Esophagus squamous epithelium (tissue), 5 donors: ENCODE data around the gene TMEM89. TPM values are rescaled to one million over a fixed set of nuclear protein-coding genes. Genes with fewer than 3 reads are reported as not detected.

Experiments used
- DNase-seq: peaks from one replicate; lab custom pipeline; 2025; lab: John Stamatoyannopoulos, UW
- H3K27ac ChIP-seq, 4 donors: fragments of 200-600 bp; sonication (generic); one replicate each; pipeline ENCODE4 v1.5.1; 2016 to 2019; ENCODE audit warnings: mild to moderate bottlenecking in 1 of 4
- H3K27me3 ChIP-seq, 4 donors: fragments of 200-600 bp; sonication (generic); 1 replicate in 3 of 4; 2 replicates in 1 of 4; pipeline versions ENCODE4 v1.5.1 to v1.6.0; 2017 to 2021; ENCODE audit warnings: antibody characterized with exemption in 1 of 4
- H3K36me3 ChIP-seq, 3 donors: fragments of 200-600 bp; sonication (generic); one replicate each; pipeline ENCODE4 v1.5.1; 2016 to 2019
- H3K4me1 ChIP-seq, 3 donors: fragments of 200-600 bp; sonication (generic); one replicate each; pipeline ENCODE4 v1.5.1; 2017 to 2019
- H3K4me3 ChIP-seq, 4 donors: fragments of 200-600 bp; sonication (generic); 1 replicate in 3 of 4; 2 replicates in 1 of 4; pipeline ENCODE4 v1.5.1; 2016 to 2019; ENCODE audit warnings: mild to moderate bottlenecking in 2 of 4, moderate library complexity in 1 of 4
- H3K9me3 ChIP-seq, 3 donors: fragments of 200-600 bp; sonication (generic); one replicate each; pipeline ENCODE4 v1.5.1; 2016 to 2019
- POLR2A ChIP-seq, 4 donors: fragments of 450-650 bp; IDR thresholded peaks; one replicate each; pipeline ENCODE4 v1.6.1; 2017; ENCODE audit warnings: antibody characterized with exemption in 4 of 4, mild to moderate bottlenecking in 4 of 4, moderate library complexity in 3 of 4
- WGBS, 2 donors: methylation state at CpG; one replicate each; pipeline ENCODE4 v1.1.5; 2018; 5-methylcytosine and 5-hydroxymethylcytosine counted together
- intact Hi-C: fragments of 100-400 bp; cut with DNase I; formaldehyde crosslinking; loops from one replicate; pipeline ENCODE4 v1.15.0; 2022
- total RNA-seq, 4 donors: library from RNA; depleted of rRNA; stranded (reverse); fragments of >200 nt; gene quantifications; one replicate each; pipeline ENCODE4 v1.1.0, GENCODE V29; 2016
- TF ChIP-seq, protein P1 (sequence below), 6 experiments: fragments of 450-650 bp in 4 of 6; fragments of 200-600 bp in 2 of 6; sonication (generic) in 2 of 6; IDR thresholded peaks; one replicate each; pipeline ENCODE4 v1.5.1; 2016 to 2019; ENCODE audit warnings: antibody characterized with exemption in 6 of 6, mild to moderate bottlenecking in 4 of 6, moderate library complexity in 4 of 6
- donor health status: DM: yes; HTN: yes; CAD: no.

Gene TMEM89
- total RNA-seq, 4 donors from 2014 or later: not detected

GRCh38 chr3:48652923-48653715, 31.6 kb upstream of the TMEM89 start:
- TF ChIP-seq POLR2A (IDR thresholded peaks at IDR 0.05): no peak
- TF ChIP-seq, protein P1, sequence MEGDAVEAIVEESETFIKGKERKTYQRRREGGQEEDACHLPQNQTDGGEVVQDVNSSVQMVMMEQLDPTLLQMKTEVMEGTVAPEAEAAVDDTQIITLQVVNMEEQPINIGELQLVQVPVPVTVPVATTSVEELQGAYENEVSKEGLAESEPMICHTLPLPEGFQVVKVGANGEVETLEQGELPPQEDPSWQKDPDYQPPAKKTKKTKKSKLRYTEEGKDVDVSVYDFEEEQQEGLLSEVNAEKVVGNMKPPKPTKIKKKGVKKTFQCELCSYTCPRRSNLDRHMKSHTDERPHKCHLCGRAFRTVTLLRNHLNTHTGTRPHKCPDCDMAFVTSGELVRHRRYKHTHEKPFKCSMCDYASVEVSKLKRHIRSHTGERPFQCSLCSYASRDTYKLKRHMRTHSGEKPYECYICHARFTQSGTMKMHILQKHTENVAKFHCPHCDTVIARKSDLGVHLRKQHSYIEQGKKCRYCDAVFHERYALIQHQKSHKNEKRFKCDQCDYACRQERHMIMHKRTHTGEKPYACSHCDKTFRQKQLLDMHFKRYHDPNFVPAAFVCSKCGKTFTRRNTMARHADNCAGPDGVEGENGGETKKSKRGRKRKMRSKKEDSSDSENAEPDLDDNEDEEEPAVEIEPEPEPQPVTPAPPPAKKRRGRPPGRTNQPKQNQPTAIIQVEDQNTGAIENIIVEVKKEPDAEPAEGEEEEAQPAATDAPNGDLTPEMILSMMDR (IDR thresholded peaks at IDR 0.05): no peak
- H3K4me3 ChIP-seq: no peak overlapping the region
- WGBS, 2 donors: 90% methylated on average over 9 to 13 of the region's 15 CpGs
- no peak for DNase-seq
- no peaks in the 10 kb centered on the region for H3K9me3 ChIP-seq
- intact Hi-C loops: no loop called here
- H3K36me3 ChIP-seq: no peaks in the 10 kb centered on the region
- peaks cover 0 to 21% (median 0%) of the 10 kb centered on the region in 4 donors for H3K27me3 ChIP-seq
- H3K4me1 ChIP-seq: peaks cover 13 to 19% (median 16%) of the 10 kb centered on the region in 3 donors
- H3K27ac ChIP-seq: no peak overlapping the region

GRCh38 chr3:48651771-48652170, 30.2 kb upstream of the TMEM89 start:
- H3K27ac ChIP-seq: no peak overlapping the region
- H3K36me3 ChIP-seq: no peaks in the 10 kb centered on the region
- 67 to 70% methylated on average over 2 to 10 of the region's 11 CpGs for WGBS, 2 donors
- no peaks in the 10 kb centered on the region for H3K9me3 ChIP-seq
- DNase-seq: no peak
- H3K4me3 ChIP-seq: no peak overlapping the region
- intact Hi-C loops: no loop called here
- TF ChIP-seq, protein P1 (IDR thresholded peaks at IDR 0.05): no peak
- no peak for TF ChIP-seq POLR2A (IDR thresholded peaks at IDR 0.05)
- H3K27me3 ChIP-seq: peaks cover 0 to 7% (median 0%) of the 10 kb centered on the region in 4 donors
- H3K4me1 ChIP-seq: peaks cover 12 to 16% (median 16%) of the 10 kb centered on the region in 3 donors

DNA sequence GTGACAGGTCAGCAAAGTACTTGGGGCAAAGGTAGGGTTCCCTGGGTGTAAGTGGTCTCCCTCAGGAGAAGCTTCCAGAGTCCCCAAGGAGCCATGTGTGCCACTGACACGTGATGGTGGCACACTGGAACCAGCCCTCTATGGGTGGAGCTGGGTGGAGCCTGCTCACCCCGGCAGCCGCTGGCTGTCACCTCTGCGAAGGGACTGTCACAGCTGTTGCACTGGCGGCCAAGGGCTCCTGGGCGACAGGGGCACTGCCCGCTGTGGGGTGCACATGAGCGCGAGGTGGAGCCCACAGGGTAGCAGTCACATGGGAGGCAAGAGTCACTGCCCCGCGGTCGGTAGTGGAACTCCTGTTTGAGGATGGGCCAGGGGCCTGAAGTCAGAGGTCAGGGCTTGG, 29.2 kb upstream of the TMEM89 start:
- no peak for DNase-seq
- Histone ChIP-seq H3K27ac (no peak overlapping the region), H3K4me3 (no peak overlapping the region), H3K36me3 (no peaks in the 10 kb centered on the region), H3K4me1 (peaks cover 5 to 7% (median 5%) of the 10 kb centered on the region in 3 donors), H3K9me3 (no peaks in the 10 kb centered on the region), H3K27me3 (no peaks in the 10 kb centered on the region)
- 83% methylated on average over 5 of the region's 12 CpGs; no CpG with 5 or more reads in 1 of the 2 donors for WGBS, 2 donors
- TF ChIP-seq, protein P1 (IDR thresholded peaks at IDR 0.05): no peak
- TF ChIP-seq POLR2A (IDR thresholded peaks at IDR 0.05): no peak
- intact Hi-C loops: no loop called here

DNA sequence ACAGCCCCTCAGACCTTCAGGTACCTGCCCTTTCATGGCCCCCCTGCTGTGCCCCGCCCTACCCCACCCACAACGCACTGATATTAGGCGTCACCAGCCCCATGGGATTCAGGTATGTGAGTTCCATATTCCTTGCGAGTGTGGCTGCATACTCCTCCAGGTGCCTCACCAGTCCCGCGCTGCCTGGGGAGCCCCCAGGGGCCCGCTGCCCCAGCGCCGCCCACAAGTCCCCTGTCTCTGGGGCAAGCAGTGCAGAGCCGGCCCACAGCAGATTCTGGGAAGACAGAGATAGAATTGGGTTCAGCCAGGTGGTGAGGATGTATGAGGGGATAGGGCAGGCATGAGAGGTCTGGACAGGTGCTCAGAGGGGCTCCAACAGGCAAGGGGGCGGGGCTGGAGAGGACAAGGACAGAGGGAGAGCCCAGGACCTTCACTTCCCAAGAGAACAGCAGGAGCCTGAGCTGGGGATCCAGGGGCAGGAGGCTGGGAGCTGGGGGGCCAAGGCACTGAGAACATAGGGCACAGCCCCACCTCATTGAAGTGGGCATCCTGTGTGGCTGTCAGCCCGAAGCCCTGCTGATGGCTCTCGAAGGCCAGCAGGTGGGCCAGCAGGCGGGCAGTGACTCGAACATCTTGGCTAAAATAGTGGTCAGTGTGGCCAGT, 26.8 kb upstream of the TMEM89 start:
- 88 to 90% methylated on average over 4 to 6 of the region's 15 CpGs for WGBS, 2 donors
- no peak overlapping the region for H3K4me3 ChIP-seq
- TF ChIP-seq, protein P1 (IDR thresholded peaks at IDR 0.05): no peak
- TF ChIP-seq POLR2A (IDR thresholded peaks at IDR 0.05): no peak
- H3K4me1 ChIP-seq: no peaks in the 10 kb centered on the region
- H3K36me3 ChIP-seq: no peaks in the 10 kb centered on the region
- no peak overlapping the region for H3K27ac ChIP-seq
- no peaks in the 10 kb centered on the region for H3K9me3 ChIP-seq
- no peak for DNase-seq
- H3K27me3 ChIP-seq: no peaks in the 10 kb centered on the region
- intact Hi-C loops: no loop called here

DNA sequence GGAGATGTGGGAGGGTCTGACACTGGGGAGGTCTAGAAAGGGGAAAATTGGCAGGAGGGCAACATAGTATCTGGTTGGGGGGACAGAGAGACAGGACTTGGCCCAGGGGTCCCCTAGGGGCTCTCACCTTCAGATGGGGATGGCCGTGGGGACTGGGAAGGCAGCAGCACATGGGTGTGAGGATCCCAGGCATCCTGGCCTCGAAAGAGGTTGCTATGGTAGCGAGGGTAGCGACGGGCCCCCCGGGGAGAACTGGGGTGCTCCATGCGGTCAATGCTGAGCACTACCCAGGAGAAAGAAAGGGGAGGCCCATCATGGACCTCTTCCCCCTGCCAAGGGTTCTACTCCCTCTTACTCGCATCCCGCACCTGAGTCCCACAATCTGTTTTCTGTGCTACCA, 26.1 kb upstream of the TMEM89 start:
- intact Hi-C loops: no loop called here
- H3K36me3 ChIP-seq: no peaks in the 10 kb centered on the region
- TF ChIP-seq, protein P1 (IDR thresholded peaks at IDR 0.05): no peak
- TF ChIP-seq POLR2A (IDR thresholded peaks at IDR 0.05): no peak
- no peaks in the 10 kb centered on the region for H3K27me3 ChIP-seq
- no peaks in the 10 kb centered on the region for H3K4me1 ChIP-seq
- DNase-seq: no peak
- 80 to 81% methylated on average over 4 to 9 of the region's 9 CpGs for WGBS, 2 donors
- H3K27ac ChIP-seq: no peak overlapping the region
- no peak overlapping the region for H3K4me3 ChIP-seq
- no peaks in the 10 kb centered on the region for H3K9me3 ChIP-seq
